HTR-8/SVneo (cell line): ENCODE results near the gene ZNF624.

Experiments used
- DNase-seq: peaks from one replicate; pipeline ENCODE4 v3.0.0; 2011; ENCODE audit warnings: low spot score, mixed read lengths; ENCODE audit not compliant: insufficient read length
- FAIRE-seq: peaks from 2 replicates; lab custom pipeline; 2011; peaks lifted over from hg19 to GRCh38; lab: Jason Lieb, UNC

Gene ZNF624

GRCh38 chr17:16617481-16618060, 36.1 kb downstream of the ZNF624 start:
- DNase-seq (no peak), FAIRE-seq (peak; percentile 88)

DNA sequence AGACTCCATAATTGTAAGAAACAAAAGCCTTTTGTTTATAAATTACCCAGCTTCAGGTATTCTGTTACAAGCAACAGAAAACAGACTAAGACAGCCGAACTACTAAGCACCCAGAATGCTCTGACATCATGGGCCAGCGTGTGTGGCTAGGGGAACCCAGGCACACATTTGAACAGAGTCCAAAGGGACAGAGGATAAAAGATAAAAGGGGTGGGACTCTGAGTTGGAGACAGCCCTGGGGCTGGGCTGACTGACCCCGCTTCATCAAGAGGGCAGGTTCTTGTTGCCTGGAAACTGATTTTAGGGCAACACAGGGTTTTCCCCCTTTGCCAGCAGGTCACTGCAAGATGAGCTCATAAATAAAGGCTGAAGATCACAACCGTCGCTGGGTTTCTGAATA, 54.1 kb downstream of the ZNF624 start:
- DNase-seq = no peak
- FAIRE-seq = no peak

- no peak for FAIRE-seq
- DNase-seq = no peak
Measured at GRCh38 chr17:16593356-16594102, 60.1 kb downstream of the ZNF624 start.

DNA sequence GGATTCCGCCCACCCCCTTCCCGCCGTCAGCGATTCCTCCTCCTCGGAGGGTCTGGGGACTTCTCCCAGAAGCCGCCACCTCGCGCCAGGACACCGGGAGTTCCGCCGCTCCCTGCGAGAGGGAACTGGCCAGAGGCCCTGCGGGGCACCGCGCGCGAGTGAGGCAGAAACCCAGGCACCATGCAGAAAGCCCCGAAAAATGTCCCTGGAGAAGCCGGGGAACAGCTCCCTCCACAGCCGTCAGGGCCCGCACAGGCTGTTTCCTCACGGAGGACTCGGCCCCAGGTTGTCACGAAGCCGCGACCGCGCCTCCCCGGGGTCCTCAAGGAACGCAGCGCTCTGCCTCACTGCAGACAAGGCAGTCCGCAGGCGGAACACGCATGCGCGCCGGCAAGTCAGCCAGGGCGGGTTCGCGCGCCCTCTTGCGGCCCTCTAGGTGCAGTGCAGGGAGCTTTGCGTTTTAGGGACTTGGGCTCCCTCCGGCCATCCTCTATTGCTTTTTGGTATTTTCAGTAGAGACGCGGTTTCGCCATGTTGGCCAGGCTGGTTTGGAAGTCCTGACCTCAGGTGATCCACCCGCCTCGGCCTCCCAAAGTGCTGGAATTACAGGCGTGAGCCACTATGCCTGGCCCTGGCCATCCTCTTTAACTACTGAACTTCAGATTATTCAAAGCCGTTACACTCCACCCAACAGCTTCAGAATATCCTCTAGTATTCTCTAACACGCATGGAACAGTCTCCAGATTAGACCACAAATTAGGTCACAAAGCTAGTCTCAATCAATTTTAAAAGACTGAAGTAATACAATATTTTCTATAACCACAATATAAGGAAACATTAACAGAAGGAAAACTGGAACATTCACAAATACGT, 64.3 kb downstream of the ZNF624 start:
- FAIRE-seq = peak; percentile 98
- DNase-seq = peak; percentile 99

DNA sequence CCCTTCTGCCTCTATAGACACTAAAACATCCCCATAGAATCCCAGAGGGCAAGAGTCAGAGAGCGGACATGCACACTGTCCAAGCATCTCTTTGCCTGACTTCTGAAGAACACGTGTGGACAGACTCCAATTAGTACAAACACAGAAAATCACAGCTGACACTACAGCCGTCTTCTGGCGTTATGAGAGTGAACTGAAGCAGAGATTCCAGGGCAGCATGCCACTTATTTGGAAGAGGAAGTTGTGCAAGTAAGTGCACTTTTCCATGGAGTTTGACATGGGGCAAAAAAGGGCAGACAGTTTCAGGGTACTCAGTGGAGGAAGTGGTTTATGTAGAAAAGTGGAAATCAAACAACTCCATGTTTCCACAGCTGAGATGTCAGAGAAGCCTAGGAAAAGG, 67.9 kb downstream of the ZNF624 start:
- peak; percentile 84 for FAIRE-seq
- no peak for DNase-seq

DNA sequence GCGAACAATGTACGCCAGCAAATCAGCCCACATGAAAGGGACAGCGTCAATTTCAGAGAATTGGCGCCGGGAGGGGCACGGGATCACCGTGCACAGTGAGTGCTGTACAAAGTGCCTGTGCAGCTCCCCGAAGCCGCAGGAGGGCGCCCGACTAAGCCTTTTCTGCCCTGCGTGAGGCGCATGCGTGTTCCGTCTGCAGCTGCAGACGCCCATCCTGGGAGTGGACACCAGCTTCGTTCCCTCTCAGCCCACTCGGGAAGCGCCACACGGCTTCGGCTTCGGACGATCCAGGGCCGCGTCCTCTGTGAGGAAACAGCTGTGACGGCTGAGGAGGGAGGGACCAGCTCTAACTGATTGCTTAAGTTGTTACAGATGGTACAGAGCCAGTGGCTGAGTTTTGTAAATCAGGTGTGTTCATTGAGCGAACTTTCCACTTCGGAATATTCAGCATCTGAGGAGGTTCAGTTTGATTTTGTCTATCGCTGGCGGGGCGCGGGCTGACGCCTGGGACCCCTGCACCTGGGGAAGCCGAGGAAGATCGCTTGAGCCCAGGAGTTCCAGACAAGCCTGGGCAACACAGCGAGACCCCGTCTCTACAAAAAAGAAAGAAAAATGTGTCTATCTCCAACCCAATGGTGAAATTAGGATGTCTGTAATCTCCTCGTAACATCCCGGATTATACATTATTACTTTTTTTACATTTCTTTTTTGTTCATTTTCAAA, 69.2 kb downstream of the ZNF624 start:
- peak; percentile 99 for FAIRE-seq

GRCh38 chr17:16583781-16584180, 69.9 kb downstream of the ZNF624 start:
- FAIRE-seq = no peak
- no peak for DNase-seq

More for the DNA sequence above, 69.2 kb downstream of the ZNF624 start:
- DNase-seq = peak; percentile 94

DNA sequence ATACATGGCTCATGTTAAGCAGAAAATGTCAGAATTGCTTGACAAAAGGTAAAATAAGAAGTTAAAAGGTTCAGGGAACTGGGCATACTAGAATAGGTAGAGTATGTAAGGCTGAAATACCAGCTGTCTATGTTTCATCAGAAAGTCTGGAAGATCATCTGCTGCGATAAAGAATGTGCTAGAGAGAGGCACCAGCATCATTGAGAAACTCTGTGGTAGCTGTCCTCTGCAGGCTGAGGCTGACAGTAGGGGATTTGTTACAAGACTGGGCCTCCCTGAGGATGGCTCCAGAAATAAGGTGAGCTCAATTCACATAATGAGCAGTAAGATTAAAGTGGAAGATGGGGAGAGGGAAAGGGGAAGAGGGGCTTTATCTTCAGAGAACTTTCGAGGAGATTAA, 80.2 kb downstream of the ZNF624 start:
- FAIRE-seq (no peak), DNase-seq (no peak)
